B cell (primary cell): ENCODE measurements around the gene CACNA2D3. TPM values are rescaled to one million over a fixed set of nuclear protein-coding genes. Genes with fewer than 3 reads are reported as not detected.

Experiments used
- ATAC-seq: fragments of 200-7000 bp; cut with Tn5 transposase; one replicate; pipeline ENCODE4 v1.10.0; 2021; ENCODE audit warnings: low read depth, mild to moderate bottlenecking, moderate number of reproducible peaks, moderate library complexity
- CTCF ChIA-PET: fragments of 350-600 bp; sonication (Branson Sonifier 250); formaldehyde crosslinking; loops from one replicate; lab custom pipeline; 2021; ENCODE audit warnings: antibody characterized with exemption, inconsistent platforms; lab: Charles Lee
- POLR2A ChIA-PET: fragments of 350-600 bp; sonication (Branson Sonifier 250); formaldehyde crosslinking; loops from one replicate; lab custom pipeline; 2021; ENCODE audit warnings: antibody characterized with exemption; lab: Charles Lee
- DNase-seq: peaks from one replicate; pipeline ENCODE4 v3.0.0; 2013
- H2AFZ ChIP-seq: 2 replicates; pipeline ENCODE4 v1.6.1; 2012; ENCODE audit warnings: mild to moderate bottlenecking, low read depth, low read length; ENCODE audit not compliant: insufficient read depth, poor library complexity, severe bottlenecking
- H3K27ac ChIP-seq, 2 donors: 1 replicate in 1 of 2; 2 replicates in 1 of 2; pipeline ENCODE4 v1.5.1; 2012 to 2013; ENCODE audit warnings: low read length in 2 of 2, mild to moderate bottlenecking in 2 of 2, moderate library complexity in 1 of 2
- H3K27me3 ChIP-seq, 4 experiments: fragments of 200-600 bp in 1 of 4; sonication (generic) in 1 of 4; replicated peaks in 1 of 4; 1 replicate in 2 of 4; 2 replicates in 2 of 4; pipeline versions ENCODE4 v1.6.1 to v1.7.0; 2013 to 2016; ENCODE audit warnings: low read length in 3 of 4, mild to moderate bottlenecking in 2 of 4, mixed read lengths in 1 of 4, moderate library complexity in 1 of 4; ENCODE audit not compliant: insufficient read depth in 4 of 4, control insufficient read depth in 3 of 4; ENCODE audit errors: control extremely low read depth in 1 of 4
- H3K36me3 ChIP-seq, 2 experiments: replicated peaks in 1 of 2; 1 replicate in 1 of 2; 2 replicates in 1 of 2; pipeline versions ENCODE4 v1.6.1 to v1.7.1; 2013; ENCODE audit warnings: low read length in 1 of 2; ENCODE audit not compliant: insufficient read depth in 2 of 2, control insufficient read depth in 1 of 2; ENCODE audit errors: control extremely low read depth in 1 of 2, extremely low read depth in 1 of 2
- H3K4me1 ChIP-seq, 2 donors: fragments of 200-600 bp in 1 of 2; sonication (generic) in 1 of 2; 1 replicate in 1 of 2; 2 replicates in 1 of 2; pipeline versions ENCODE4 v1.5.1 to v1.6.1; 2013 to 2017; ENCODE audit warnings: low read length in 2 of 2; ENCODE audit not compliant: control insufficient read depth in 2 of 2, insufficient read depth in 2 of 2
- H3K4me2 ChIP-seq: replicated peaks from 2 replicates; pipeline ENCODE3; 2012; ENCODE audit warnings: mild to moderate bottlenecking, low read depth, low read length; ENCODE audit not compliant: poor library complexity, severe bottlenecking
- H3K4me3 ChIP-seq, 5 experiments: fragments of 200-600 bp in 1 of 5; sonication (generic) in 1 of 5; 1 replicate in 3 of 5; 2 replicates in 2 of 5; pipeline versions ENCODE4 v1.5.1 to v1.7.0; 2011 to 2016; ENCODE audit warnings: low read length in 4 of 5, mild to moderate bottlenecking in 4 of 5, low read depth in 2 of 5, control low read depth in 1 of 5, moderate library complexity in 1 of 5; ENCODE audit not compliant: insufficient read depth in 1 of 5; ENCODE audit errors: control extremely low read depth in 1 of 5, extremely low read depth in 1 of 5
- H3K79me2 ChIP-seq: fragments of 200-600 bp; sonication (generic); one replicate; pipeline ENCODE4 v1.6.0; 2016; ENCODE audit warnings: low read length; ENCODE audit not compliant: control insufficient read depth, insufficient read depth
- H3K9ac ChIP-seq: fragments of 200-600 bp; sonication (generic); 2 replicates; pipeline ENCODE4 v1.6.1; 2017; ENCODE audit warnings: mild to moderate bottlenecking, low read length, moderate library complexity
- H3K9me3 ChIP-seq, 3 donors: one replicate each; pipeline versions ENCODE4 v1.6.1 to v1.7.1; 2013; ENCODE audit warnings: low read length in 2 of 3; ENCODE audit not compliant: control insufficient read depth in 2 of 3, insufficient read depth in 1 of 3; ENCODE audit errors: control extremely low read depth in 1 of 3
- H4K20me1 ChIP-seq: 2 replicates; pipeline ENCODE4 v1.6.0; 2012; ENCODE audit warnings: mild to moderate bottlenecking, low read length; ENCODE audit not compliant: insufficient read depth, control insufficient read depth, poor library complexity, severe bottlenecking
- H3K27ac Mint-ChIP-seq: one replicate; pipeline ENCODE4 v1.8.0; 2021; ENCODE audit warnings: mixed read lengths
- H3K27me3 Mint-ChIP-seq: one replicate; pipeline ENCODE4 v1.8.0; 2021; ENCODE audit warnings: mixed read lengths
- H3K4me1 Mint-ChIP-seq: one replicate; pipeline ENCODE4 v1.8.0; 2021; ENCODE audit warnings: mixed read lengths
- H3K4me3 Mint-ChIP-seq: one replicate; pipeline ENCODE4 v1.8.0; 2021; ENCODE audit warnings: mixed read lengths
- H3K9me3 Mint-ChIP-seq: one replicate; pipeline ENCODE4 v1.8.0; 2022; ENCODE audit warnings: mixed read lengths; ENCODE audit not compliant: insufficient read depth
- EZH2 ChIP-seq: IDR thresholded peaks from 2 replicates; pipeline ENCODE4 v1.6.1; 2012; ENCODE audit warnings: borderline replicate concordance, low read depth, mild to moderate bottlenecking, moderate library complexity, low read length; ENCODE audit not compliant: insufficient read depth, poor library complexity, severe bottlenecking
- WGBS: methylation state at CpG from one replicate; pipeline ENCODE4 v1.1.5; 2013; ENCODE audit warnings: missing lambda C conversion rate; ENCODE audit not compliant: insufficient coverage; 5-methylcytosine and 5-hydroxymethylcytosine counted together
- intact Hi-C: fragments of 100-400 bp; cut with micrococcal nuclease; formaldehyde crosslinking; loops from one replicate; pipeline ENCODE4 v1.10.0; 2022
- polyA plus RNA-seq: library from polyadenylated mRNA; depleted of rRNA; stranded (reverse); fragments of >200 nt; gene quantifications from 2 replicates; pipeline ENCODE4 v1.2.3, GENCODE V29; 2012
- total RNA-seq, 2 donors: library from RNA; stranded (reverse); fragments of 120-200 nt in 1 of 2; gene quantifications; 1 replicate in 1 of 2; 2 replicates in 1 of 2; pipeline versions ENCODE4 v1.2.3 to v1.2.4, GENCODE V29; 2013 to 2022
- TF ChIP-seq, protein P1 (sequence below): fragments of 200-600 bp; IDR thresholded peaks from one replicate; pipeline ENCODE4 v1.8.0; 2022; ENCODE audit warnings: antibody characterized with exemption, mild to moderate bottlenecking

Gene CACNA2D3
- total and polyA plus RNA-seq, 2 donors (not counting 1 experiment from before 2014, with no cell fraction given) = not detected

DNA sequence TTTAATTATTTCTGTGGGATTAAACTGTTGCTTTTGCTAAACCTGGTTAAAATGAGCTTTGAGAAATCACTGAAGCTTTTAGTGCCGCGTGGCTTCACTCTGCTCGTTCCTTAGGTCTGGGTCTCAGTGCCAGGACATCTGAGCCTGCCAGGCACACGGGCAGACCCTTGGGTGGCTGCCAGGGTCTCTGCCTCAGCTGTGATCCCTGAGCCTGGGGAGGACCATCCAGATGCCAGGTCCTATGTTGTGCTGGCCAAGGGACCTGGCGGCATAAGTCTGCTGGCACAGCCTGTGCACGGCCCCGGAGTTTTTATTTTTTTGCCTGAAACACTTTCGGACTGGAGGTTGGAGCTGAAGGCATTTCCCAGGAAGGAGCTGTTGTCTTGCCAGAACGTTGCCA lies 477.4 kb downstream of the CACNA2D3 start:
- no peaks in the 10 kb centered on the region for H3K4me1 ChIP-seq
- TF ChIP-seq EZH2 = no peak
- TF ChIP-seq, protein P1, sequence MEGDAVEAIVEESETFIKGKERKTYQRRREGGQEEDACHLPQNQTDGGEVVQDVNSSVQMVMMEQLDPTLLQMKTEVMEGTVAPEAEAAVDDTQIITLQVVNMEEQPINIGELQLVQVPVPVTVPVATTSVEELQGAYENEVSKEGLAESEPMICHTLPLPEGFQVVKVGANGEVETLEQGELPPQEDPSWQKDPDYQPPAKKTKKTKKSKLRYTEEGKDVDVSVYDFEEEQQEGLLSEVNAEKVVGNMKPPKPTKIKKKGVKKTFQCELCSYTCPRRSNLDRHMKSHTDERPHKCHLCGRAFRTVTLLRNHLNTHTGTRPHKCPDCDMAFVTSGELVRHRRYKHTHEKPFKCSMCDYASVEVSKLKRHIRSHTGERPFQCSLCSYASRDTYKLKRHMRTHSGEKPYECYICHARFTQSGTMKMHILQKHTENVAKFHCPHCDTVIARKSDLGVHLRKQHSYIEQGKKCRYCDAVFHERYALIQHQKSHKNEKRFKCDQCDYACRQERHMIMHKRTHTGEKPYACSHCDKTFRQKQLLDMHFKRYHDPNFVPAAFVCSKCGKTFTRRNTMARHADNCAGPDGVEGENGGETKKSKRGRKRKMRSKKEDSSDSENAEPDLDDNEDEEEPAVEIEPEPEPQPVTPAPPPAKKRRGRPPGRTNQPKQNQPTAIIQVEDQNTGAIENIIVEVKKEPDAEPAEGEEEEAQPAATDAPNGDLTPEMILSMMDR = no peak
- DNase-seq (no peak), ATAC-seq (no peak)
- ChIA-PET CTCF (no interaction called here), POLR2A (no interaction called here)
- 87% methylated on average over 9 of the region's 9 CpGs for WGBS
- H3K9ac ChIP-seq = no peak overlapping the region
- Mint-ChIP-seq H3K27ac (no peak overlapping the region), H3K4me1 (no peaks in the 10 kb centered on the region), H3K9me3 (no peaks in the 10 kb centered on the region), H3K27me3 (peaks cover 5% of the 10 kb centered on the region), H3K4me3 (no peak overlapping the region)
- no peaks in the 10 kb centered on the region for H3K36me3 ChIP-seq
- H3K4me2 ChIP-seq = no peak overlapping the region
- H2AFZ ChIP-seq = no peak overlapping the region
- H3K79me2 ChIP-seq = no peaks in the 10 kb centered on the region
- peaks cover 0 to 9% (median 0%) of the 10 kb centered on the region in 3 donors for H3K9me3 ChIP-seq
- intact Hi-C loops = no loop called here
- H3K27ac ChIP-seq = no peak overlapping the region
- no peaks in the 10 kb centered on the region for H4K20me1 ChIP-seq
- no peaks in the 10 kb centered on the region for H3K27me3 ChIP-seq
- H3K4me3 ChIP-seq = no peak overlapping the region

DNA sequence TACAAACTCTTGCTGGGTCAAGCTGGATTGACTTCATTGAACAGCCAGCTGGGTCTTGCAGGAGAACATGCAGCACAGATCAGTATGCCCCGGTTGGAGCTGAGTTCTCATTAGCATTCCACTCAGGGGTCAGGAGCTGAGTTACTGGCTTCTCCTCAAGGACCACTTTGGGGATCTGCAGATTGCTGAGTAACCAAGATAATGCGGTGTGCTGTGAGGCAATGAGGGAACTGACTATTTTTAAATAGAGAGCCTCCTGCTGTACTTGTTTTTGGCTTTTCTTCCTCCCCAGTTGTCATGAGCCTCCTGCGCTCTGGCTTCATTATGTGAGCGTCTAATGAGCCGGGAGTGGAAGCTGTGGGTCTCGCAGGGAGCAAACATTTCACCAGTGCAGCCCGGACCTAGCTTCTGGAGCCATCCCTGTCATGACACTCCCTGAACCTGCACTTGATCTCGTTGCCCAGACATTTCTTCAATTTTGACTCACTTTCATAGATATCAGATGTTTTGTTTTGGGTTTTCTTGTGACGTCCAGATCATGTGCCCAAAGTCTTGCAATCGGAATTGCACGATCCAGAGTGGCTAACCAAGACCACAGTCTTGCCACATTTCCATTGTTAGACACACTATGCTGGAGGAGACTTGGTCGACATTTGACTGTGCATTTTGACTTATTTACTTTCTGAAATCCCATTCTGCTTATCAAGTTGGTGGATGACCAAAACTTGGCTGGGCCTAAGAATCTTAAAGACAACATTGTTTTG lies 478.3 kb downstream of the CACNA2D3 start:
- Histone ChIP-seq H3K4me2 (no peak overlapping the region), H3K27ac (no peak overlapping the region), H3K4me1 (no peaks in the 10 kb centered on the region), H4K20me1 (no peaks in the 10 kb centered on the region), H3K4me3 (no peak overlapping the region), H3K79me2 (no peaks in the 10 kb centered on the region), H3K36me3 (no peaks in the 10 kb centered on the region), H3K27me3 (no peaks in the 10 kb centered on the region), H3K9me3 (peaks cover 0 to 9% (median 0%) of the 10 kb centered on the region in 3 donors), H3K9ac (no peak overlapping the region), H2AFZ (no peak overlapping the region)
- H3K4me1 Mint-ChIP-seq = no peaks in the 10 kb centered on the region
- WGBS = 74% methylated on average over 9 of the region's 12 CpGs
- ATAC-seq (no peak), DNase-seq (no peak)
- H3K27ac Mint-ChIP-seq = no peak overlapping the region
- ChIA-PET POLR2A (no interaction called here), CTCF (no interaction called here)
- peaks cover 5% of the 10 kb centered on the region for H3K27me3 Mint-ChIP-seq
- intact Hi-C loops = no loop called here
- no peaks in the 10 kb centered on the region for H3K9me3 Mint-ChIP-seq
- no peak overlapping the region for H3K4me3 Mint-ChIP-seq
- TF ChIP-seq, protein P1 = no peak
- no peak for TF ChIP-seq EZH2
